HG02759 (cell line): ENCODE measurements around the gene NRCAM.
"Not testable (repeated sequence)": the region's sequence is repeated elsewhere in the genome, so short reads cannot be mapped to it uniquely, and the experiment has no call there.

Experiments used
- ATAC-seq: cut with Tn5 transposase; IDR thresholded peaks from one replicate; pipeline ENCODE4 v1.9.1; 2021; ENCODE audit warnings: mild to moderate bottlenecking, moderate library complexity; ENCODE audit not compliant: unreplicated experiment

Gene NRCAM

GRCh38 chr7:108348913-108349312 is 107.3 kb downstream of the NRCAM start:
- ATAC-seq: no peak

DNA sequence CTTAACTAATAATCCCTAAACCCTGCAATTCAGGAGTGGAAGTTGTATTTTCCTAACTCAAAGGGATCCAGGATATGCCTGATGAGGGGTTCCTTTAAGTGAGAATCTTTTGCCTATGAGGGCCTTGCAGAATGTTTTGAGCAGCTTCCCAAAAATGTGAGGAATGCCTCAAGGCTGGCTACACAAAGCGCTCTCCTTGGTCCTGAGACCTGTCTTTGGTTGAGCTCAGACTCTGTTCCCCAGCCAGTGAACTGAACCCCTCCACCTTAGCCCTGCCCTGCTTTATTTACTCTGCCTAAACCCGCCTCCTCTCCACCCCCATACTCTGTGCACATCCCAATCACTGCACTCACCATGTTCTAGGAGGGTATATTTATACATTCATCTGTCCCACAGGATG is 108.6 kb downstream of the NRCAM start:
- ATAC-seq: no peak

- no peak for ATAC-seq
These were observed 110.4 kb downstream of the NRCAM start for GRCh38 chr7:108345710-108346336.

DNA sequence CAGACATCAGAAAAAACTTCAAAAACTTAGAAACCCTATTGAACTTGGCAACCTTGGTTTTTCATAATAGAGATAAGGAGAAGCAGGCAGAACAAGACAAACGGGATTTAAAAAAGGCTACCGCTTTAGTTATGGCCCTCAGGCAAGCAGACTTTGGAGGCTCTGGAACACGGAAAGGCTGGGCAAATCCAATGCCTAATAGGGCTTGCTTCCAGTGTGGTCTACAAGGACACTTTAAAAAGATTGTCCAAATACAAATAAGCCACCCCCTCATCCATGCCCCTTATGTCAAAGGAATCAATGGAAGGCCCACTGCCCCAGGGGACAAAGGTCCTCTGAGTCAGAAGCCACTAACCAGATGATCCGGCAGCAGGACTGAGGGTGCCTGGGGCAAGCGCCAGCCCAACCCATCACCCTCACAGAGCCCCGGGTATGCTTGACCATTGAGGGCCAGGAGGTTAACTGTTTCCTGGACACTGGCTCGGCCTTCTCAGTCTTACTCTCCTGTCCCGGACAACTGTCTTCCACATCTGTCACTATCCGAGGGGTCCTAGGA is 115.3 kb downstream of the NRCAM start:
- no peak for ATAC-seq

DNA sequence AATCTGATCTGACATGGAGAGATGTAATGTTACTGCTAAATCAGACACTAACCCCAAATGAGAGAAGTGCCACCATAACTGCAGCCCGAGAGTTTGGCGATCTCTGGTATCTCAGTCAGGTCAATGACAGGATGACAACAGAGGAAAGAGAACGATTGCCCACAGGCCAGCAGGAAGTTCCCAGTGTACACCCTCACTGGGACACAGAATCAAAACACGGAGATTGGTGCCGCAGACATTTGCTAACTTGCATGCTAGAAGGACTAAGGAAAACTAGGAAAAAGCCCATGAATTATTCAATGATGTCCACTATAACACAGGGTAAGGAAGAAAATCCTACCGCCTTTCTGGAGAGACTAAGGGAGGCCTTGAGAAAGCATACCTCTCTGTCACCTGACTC is 115.8 kb downstream of the NRCAM start:
- ATAC-seq: not testable (repeated sequence)

DNA sequence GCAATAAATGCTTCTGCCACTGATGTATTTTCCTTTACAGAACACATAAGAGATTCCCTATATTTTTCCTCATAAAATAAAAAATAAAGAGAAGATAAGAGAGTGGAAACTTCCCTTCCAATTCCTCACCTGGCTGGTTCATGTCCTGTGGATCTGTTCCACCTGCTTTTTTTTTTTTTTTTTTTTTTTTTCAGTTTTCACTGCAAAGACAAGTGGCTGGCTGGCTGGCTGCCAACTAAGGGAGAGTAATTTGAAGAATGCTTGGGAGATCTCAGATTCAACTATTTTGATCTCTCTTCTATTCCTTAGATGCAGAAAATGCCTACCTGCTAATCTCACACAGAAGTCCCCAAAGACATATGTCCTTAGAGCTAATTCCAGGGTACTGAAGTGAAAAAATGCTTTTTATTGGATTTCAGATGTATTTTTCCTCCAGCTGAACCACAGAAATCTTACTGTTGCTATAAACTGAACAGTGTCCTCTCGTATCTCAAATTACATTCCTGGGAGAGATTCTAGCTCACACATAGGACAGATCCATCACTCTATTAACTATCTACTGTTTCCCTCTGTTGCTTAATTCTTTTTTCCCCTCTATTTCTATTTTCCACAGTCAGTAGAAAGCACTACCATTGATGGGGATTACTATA is 120.8 kb downstream of the NRCAM start:
- ATAC-seq: no peak

DNA sequence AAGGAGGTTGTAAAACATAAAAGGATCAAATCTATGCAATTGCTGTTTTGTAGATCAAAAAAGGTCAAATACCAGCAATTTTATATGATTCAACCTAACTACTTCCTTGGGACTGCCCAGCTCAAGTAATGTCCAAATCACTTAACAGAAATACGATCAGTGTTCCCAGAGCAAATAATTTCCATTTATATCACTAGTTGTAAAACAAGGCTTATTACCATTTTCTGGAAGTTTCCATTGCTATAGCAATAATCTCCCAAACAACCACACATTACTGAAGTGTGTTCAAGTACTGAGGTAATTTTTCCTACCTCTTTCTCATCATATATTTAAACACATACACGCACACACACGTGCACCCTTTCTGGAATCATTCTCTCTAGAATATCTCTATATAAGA is 123.3 kb downstream of the NRCAM start:
- no peak for ATAC-seq

DNA sequence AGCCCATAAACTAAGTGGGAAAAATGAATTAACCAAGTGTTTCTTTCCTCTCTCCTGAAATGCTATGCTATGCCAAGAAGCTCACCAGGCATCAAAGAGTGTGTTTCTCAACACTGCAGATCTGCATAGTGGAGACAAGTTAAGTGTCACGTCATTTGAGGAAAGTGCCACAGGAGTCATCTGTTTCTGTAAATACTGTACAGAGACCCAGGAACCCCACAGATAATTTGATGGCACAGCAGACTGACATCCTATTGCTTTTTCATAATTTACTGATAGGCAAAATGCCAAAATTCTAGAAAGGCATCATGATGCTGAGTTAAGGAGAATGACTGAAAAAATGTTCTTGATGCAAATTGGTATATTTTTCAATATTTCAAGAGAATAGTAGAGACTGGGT is 124.3 kb downstream of the NRCAM start:
- ATAC-seq: no peak

DNA sequence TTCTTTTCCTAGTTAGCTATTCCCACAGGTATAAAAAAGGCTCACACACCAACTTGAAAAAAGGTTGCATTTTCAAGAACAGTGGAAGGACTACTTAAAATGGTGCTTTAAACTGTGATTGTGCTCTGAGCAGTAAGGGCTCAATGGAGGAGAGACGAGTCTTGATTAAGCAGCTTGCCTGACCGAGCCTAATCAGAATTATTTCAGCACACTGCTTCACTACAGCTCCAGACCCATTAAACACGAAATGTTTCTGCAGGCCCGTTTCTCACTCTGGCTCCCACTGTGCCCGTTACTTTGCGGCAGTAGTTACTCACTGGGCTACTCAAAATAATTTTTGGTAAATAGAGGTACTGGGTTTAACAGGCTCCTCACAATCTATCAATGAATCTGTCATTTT is 126.0 kb downstream of the NRCAM start:
- ATAC-seq: no peak

DNA sequence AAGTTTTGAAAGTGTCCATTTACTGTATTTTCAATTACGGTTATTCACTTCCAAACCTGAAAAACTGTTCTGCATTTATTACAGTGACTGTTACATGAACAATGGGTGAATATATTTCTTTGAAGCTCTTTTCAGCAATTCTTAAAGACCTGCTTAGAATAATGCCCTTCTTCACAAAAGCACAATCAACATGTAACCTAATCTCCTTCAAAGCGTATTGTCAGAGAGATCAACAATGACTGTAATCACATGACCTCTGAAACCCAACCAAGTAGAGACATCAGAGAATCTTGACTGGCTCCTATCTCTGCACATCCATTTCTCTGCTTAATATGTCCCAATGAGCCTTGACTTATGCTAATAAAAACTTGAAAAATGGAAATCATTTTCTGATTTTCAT is 126.7 kb downstream of the NRCAM start:
- ATAC-seq: no peak

- ATAC-seq: peak; percentile 76
These were observed 128.0 kb downstream of the NRCAM start for GRCh38 chr7:108328174-108328651.

- no peak for ATAC-seq
These were observed 128.9 kb downstream of the NRCAM start for GRCh38 chr7:108327353-108327752.

- no peak for ATAC-seq
These were observed 129.3 kb downstream of the NRCAM start for GRCh38 chr7:108326938-108327337.

GRCh38 chr7:108324053-108325038 is 131.9 kb downstream of the NRCAM start:
- ATAC-seq: no peak

DNA sequence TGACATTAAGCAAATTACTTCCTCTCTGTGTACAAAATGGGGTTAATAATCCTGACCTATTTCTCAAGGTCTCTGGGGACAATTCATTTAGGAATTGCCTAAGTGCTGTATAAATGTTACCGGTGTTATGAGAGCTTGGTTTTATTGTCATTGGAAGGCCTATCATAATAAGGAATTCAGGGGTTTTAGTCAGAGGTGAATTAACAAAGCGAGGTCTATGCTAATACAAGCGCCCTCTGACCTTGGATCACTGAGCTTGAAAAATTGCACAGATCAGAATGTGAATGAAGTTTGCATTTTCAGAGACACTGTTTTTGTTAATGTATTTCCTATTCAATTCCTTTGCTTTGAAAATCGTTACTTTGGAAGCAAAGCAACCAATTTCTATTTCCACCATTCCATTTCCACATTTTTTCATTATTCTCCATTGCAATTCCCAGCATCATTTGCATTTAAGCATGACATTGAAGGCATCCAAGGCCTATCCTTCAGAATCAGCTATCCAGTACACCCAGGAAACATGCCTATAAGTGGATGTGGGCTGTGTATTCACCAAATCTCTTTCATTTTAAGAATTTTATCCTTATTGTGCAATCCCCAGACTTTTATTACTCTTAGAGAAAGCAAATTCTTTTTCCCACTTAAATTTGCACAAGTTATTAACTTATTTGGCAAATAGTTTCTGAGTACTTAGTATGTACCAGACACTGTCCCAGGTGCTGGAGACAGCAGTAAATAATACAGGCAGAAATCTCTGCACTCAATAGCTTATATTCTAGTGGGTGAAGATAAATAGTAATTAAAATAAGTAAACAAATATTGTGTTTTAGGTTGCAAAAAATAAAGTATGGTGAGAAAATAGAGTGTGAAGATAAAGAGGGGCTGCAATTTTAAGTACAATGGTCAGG is 133.1 kb downstream of the NRCAM start:
- ATAC-seq: no peak

GRCh38 chr7:108322046-108322445 is 134.2 kb downstream of the NRCAM start:
- ATAC-seq: no peak

DNA sequence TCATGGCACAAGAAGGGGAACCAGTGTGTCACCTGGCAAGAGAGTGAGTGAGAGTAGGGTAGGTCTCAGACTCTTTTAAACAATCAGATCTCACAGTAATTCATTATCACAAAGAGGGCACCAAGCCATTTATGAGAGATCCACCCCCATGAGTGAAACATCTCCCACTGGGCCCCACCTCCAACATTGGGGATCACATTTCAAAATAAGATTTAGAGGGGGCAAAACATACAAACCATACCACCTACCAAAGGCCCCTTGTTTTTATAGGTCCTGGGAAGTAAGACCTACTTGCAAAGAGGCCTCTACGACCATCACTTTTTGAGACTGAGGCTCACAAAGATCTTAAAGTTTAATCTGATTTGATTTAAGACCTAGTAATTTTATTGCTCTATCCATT is 134.9 kb downstream of the NRCAM start:
- ATAC-seq: no peak

DNA sequence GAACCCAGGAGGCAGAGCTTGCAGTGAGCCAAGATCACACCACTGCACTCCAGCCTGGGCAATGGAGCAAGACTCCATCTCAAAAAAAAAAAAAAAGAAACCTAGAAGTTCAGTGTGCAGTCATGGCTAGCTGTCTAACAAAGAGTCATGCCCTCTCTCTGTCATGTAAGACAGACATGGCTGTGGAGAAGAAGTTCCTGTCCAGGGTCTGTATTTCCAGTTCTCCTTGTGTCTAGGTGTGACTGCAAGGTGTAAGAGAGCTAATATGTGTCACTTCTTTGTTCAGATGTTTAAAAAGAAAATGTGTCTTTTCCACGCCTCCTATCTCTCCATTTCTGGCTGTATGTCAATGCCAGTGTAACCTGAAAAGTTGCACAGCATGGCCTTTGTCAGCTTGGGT is 139.5 kb downstream of the NRCAM start:
- ATAC-seq: no peak

- ATAC-seq: no peak
These were observed 141.7 kb downstream of the NRCAM start for GRCh38 chr7:108314551-108314950.

DNA sequence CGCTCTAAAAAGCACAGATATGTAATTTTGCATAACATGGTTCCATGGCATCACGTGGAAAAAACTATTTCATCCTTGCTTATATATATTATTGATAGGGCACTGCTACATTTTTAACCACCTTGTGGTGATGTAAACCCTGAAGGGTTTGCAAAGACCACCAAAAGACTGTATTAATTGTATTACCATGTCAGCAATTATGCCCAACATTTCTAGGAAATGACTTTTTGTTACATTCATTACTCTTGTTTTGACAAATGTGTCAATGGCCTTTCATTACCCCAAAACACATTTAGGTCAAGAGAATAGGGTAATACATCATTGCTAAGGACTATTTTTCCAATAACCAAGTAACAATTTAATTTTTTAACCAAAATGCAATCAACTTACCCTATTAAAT is 142.2 kb downstream of the NRCAM start:
- ATAC-seq: no peak
